ENCODE data around the gene PTPRK. TPM values are rescaled to one million over a fixed set of nuclear protein-coding genes. Genes with fewer than 3 reads are reported as not detected.

PTPRK gene
- under 1 TPM; 0.50 to 0.53 TPM for total RNA-seq

DNA sequence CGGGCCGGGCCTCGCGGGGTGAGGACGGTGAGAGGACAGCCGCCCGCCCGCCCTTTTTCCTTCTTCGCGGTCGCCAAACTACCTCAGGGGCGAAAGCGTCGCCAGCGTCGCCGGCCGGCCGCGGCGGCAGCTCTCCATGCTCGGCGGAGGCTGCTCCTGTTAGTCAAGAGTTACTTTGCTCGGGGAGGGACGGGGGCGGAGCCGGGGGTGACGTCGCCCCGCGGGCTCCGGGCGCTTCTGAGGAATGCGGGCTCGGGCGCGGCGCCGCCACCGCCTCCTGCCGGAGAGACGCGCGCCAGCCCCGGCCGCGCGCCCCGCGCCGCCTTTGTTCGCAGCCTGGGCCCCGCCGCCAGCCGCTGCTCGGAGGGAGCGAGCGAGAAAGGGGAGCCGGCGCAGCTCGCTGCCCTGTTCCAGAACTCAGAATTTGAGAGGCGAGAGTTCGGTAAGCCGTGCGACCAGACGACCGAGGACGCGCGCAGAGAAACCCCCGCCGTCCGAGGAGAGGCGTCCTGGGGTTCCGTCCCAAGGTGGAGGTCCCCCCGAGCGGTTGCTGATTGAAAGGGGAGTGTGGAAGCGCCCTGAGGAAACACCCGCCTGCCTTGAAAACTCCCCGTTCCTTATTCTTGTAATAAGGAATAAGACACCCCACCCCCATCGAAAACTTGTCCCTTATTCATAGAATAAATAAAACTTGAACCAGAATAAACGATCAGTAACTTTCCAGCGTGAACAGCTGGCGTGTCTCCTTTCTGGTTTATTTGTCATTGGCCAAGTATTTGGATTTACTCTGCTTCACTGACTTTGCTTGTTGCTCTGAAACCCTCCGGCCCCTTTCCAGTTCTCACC lies at the start of gene PTPRK:
PTPRK (minus strand) TSS at position 164 of the 846 bp plus-strand sequence. CDS start 241 bp downstream, outside the sequence.
- Mint-ChIP-seq H3K9me3 (no peaks in the 10 kb centered on the region), H3K27ac (no peak within 1 kb of the TSS), H3K36me3 (ENCODE audit: low read depth) (no peaks in the 10 kb centered on the region), H3K4me3 (peak within 1 kb of the TSS; percentile 73), H3K4me1 (peaks cover 22% of the 10 kb centered on the region), H3K27me3 (peaks cover 62% of the 10 kb centered on the region)
- ChIA-PET POLR2A (interaction anchor here (0.5 to 1.2 kb wide), 4 partner anchors 136 to 1253 kb away, joined by 3 to 4 read pairs (median 3); no protein-coding TSS in a partner anchor), CTCF (interaction anchor here (0.6 to 1.6 kb wide), 7 partner anchors 15 to 784 kb away, joined by 3 to 5 read pairs (median 4); no protein-coding TSS in a partner anchor)
- DNase-seq: peak; percentile 89

GRCh38 chr6:128567029-128567428 lies 46.6 kb upstream of the PTPRK start:
- CTCF ChIA-PET: no interaction called here
- no peak overlapping the region for H3K27ac Mint-ChIP-seq
- no peak for DNase-seq
- H3K9me3 Mint-ChIP-seq: no peaks in the 10 kb centered on the region
- H3K27me3 Mint-ChIP-seq: peaks cover 2% of the 10 kb centered on the region
- POLR2A ChIA-PET: no interaction called here
- no peaks in the 10 kb centered on the region for H3K4me1 Mint-ChIP-seq
- no peak overlapping the region for H3K4me3 Mint-ChIP-seq
- H3K36me3 Mint-ChIP-seq (ENCODE audit: low read depth): no peaks in the 10 kb centered on the region

DNA sequence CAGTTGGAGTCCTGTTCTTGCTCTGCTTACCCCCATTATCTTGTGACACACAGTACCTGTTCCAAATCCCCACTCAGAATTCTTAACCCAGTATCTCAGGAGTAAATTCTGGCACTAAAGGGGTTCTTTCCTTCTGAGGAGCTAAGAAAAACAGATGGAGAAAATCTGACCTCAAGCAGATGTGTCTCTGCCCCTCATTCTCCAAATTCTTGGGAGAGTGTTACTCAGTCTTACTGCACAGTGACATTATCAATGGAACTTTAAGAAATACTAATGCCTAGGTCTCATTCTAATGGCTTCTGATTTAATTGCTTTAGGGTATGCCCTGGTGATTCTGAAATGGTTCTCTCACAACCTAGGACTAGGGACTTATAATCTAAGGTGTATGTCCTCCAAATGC lies 40.6 kb upstream of the PTPRK start:
- H3K4me1 Mint-ChIP-seq: no peaks in the 10 kb centered on the region
- H3K27me3 Mint-ChIP-seq: peaks cover 6% of the 10 kb centered on the region
- no peak overlapping the region for H3K4me3 Mint-ChIP-seq
- DNase-seq: no peak
- H3K27ac Mint-ChIP-seq: no peak overlapping the region
- ChIA-PET POLR2A (no interaction called here), CTCF (no interaction called here)
- no peaks in the 10 kb centered on the region for H3K9me3 Mint-ChIP-seq
- H3K36me3 Mint-ChIP-seq (ENCODE audit: low read depth): no peaks in the 10 kb centered on the region

DNA sequence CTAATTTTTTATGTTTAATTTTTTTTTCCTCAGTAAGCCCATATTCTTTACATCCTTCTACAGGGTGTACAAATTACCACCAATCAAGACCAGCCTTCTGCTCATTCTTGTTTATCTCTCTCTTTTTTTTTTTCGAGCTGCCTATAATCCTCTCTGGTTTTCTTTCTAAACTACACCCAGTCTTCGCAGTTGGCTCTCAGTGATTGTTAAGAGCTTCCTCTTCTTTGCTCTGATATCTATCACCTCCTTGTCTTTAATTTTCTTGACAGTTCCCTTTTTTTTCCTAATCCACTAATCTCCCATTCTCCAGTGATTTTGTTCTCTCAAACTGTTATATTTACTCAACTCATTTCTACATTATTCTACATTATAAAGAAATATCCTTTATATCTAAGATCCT lies 38.5 kb upstream of the PTPRK start:
- no peak overlapping the region for H3K4me3 Mint-ChIP-seq
- no peaks in the 10 kb centered on the region for H3K36me3 Mint-ChIP-seq (ENCODE audit: low read depth)
- peaks cover 6% of the 10 kb centered on the region for H3K27me3 Mint-ChIP-seq
- H3K9me3 Mint-ChIP-seq: no peaks in the 10 kb centered on the region
- CTCF ChIA-PET: no interaction called here
- no peak overlapping the region for H3K27ac Mint-ChIP-seq
- no peak for DNase-seq
- POLR2A ChIA-PET: no interaction called here
- H3K4me1 Mint-ChIP-seq: no peaks in the 10 kb centered on the region

DNA sequence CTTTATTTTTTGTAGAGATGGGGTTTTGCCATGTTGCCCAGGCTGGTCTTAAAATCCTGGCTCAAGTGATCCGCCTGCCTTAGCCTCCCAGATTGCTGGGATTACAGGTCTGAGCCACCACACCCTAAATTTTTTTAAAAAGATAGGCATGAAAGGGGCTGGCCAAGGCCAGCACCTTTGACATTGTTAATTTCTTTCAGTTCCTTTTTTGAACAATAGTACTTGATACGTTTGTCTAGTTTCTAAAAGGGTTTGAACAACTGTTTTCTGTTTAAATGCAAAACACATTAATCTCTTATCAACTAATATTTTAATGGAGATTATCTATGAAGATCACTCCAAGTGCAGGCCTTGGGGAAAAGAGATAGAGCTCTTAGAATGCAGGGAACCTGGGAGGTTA lies 37.6 kb upstream of the PTPRK start:
- Mint-ChIP-seq H3K9me3 (no peaks in the 10 kb centered on the region), H3K27me3 (peaks cover 6% of the 10 kb centered on the region), H3K27ac (no peak overlapping the region), H3K36me3 (ENCODE audit: low read depth) (no peaks in the 10 kb centered on the region), H3K4me3 (no peak overlapping the region), H3K4me1 (no peaks in the 10 kb centered on the region)
- ChIA-PET POLR2A (no interaction called here), CTCF (no interaction called here)
- DNase-seq: no peak

GRCh38 chr6:128557081-128557480 lies 36.7 kb upstream of the PTPRK start:
- no peaks in the 10 kb centered on the region for H3K4me1 Mint-ChIP-seq
- H3K27me3 Mint-ChIP-seq: peaks cover 8% of the 10 kb centered on the region
- ChIA-PET POLR2A (no interaction called here), CTCF (no interaction called here)
- no peak overlapping the region for H3K27ac Mint-ChIP-seq
- no peaks in the 10 kb centered on the region for H3K36me3 Mint-ChIP-seq (ENCODE audit: low read depth)
- no peak overlapping the region for H3K4me3 Mint-ChIP-seq
- H3K9me3 Mint-ChIP-seq: no peaks in the 10 kb centered on the region
- no peak for DNase-seq

DNA sequence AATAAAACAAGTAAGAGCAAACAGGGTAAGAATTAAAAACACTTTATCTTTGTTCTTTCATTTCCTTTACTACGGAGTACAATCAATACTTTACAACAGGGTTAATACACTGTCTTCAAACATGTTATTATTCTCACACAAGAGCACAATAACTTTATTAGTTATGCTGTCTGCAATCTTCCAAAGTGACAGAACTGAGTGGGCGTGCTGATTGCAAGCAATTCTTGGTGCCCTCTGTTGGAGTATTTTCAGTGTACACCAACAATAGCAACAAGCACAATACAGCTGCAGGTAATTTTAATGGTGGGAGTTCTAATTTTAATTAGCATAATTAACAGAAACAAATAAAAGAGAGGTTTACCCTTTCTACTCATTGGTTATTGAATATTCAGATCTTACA lies 33.9 kb upstream of the PTPRK start:
- Mint-ChIP-seq H3K27ac (no peak overlapping the region), H3K4me3 (no peak overlapping the region), H3K9me3 (no peaks in the 10 kb centered on the region), H3K4me1 (no peaks in the 10 kb centered on the region), H3K27me3 (peaks cover 7% of the 10 kb centered on the region), H3K36me3 (ENCODE audit: low read depth) (no peaks in the 10 kb centered on the region)
- ChIA-PET POLR2A (no interaction called here), CTCF (no interaction called here)
- no peak for DNase-seq

- Mint-ChIP-seq H3K9me3 (no peaks in the 10 kb centered on the region), H3K27ac (no peak overlapping the region), H3K36me3 (ENCODE audit: low read depth) (no peaks in the 10 kb centered on the region), H3K4me1 (no peaks in the 10 kb centered on the region), H3K4me3 (no peak overlapping the region), H3K27me3 (peaks cover 8% of the 10 kb centered on the region)
- no peak for DNase-seq
- ChIA-PET CTCF (no interaction called here), POLR2A (no interaction called here)
Measured at GRCh38 chr6:128541261-128541660, 20.9 kb upstream of the PTPRK start.

- Mint-ChIP-seq H3K27ac (no peak overlapping the region), H3K4me3 (no peak overlapping the region), H3K4me1 (no peaks in the 10 kb centered on the region), H3K36me3 (ENCODE audit: low read depth) (no peaks in the 10 kb centered on the region), H3K9me3 (no peaks in the 10 kb centered on the region), H3K27me3 (peaks cover 9% of the 10 kb centered on the region)
- POLR2A ChIA-PET: no interaction called here
- CTCF ChIA-PET: no interaction called here
- DNase-seq: no peak
Measured at GRCh38 chr6:128538763-128539162, 18.4 kb upstream of the PTPRK start.

DNA sequence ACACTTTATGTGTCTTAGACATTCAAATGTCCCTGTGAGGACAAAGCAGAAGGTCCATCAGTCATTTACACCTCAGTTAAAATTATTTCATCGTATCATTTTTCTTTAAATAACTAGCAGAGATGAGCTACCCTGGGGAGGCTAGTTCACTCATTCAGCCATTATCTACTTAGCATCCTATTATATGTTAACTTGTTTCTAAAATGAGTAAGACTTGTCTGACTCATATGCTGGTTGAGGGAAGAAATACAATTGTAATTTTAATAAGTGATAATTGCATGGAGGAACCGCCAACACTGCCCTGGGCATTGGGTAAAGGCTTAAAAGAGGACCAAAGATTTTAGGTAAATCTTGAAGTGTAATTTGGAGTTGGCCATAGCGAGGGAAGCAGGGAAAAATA lies 12.4 kb upstream of the PTPRK start:
- POLR2A ChIA-PET: no interaction called here
- H3K9me3 Mint-ChIP-seq: no peaks in the 10 kb centered on the region
- no peak overlapping the region for H3K4me3 Mint-ChIP-seq
- H3K27me3 Mint-ChIP-seq: peaks cover 4% of the 10 kb centered on the region
- CTCF ChIA-PET: no interaction called here
- no peak for DNase-seq
- no peak overlapping the region for H3K27ac Mint-ChIP-seq
- H3K36me3 Mint-ChIP-seq (ENCODE audit: low read depth): no peaks in the 10 kb centered on the region
- H3K4me1 Mint-ChIP-seq: no peaks in the 10 kb centered on the region

DNA sequence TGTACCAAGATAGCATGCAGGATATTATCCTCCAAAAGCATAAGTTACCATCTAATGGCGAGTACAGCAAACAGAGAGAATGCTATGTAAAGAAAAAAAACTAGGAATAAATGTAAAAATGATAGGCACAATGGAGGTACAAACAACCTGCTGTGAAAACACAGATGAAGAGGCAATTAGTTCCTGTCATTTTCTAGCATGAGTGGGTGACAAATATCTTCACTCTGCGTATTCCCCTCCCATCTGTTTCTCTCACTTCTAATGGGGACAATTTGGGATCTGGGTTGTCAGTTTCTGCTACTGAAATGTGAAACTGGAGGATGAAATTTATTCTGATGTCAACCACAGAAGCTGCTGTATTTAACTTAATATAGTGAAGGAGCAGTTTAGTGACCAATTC lies 11.7 kb upstream of the PTPRK start:
- Mint-ChIP-seq H3K4me1 (no peaks in the 10 kb centered on the region), H3K27ac (no peak overlapping the region), H3K4me3 (no peak overlapping the region), H3K9me3 (no peaks in the 10 kb centered on the region), H3K27me3 (peaks cover 6% of the 10 kb centered on the region), H3K36me3 (ENCODE audit: low read depth) (no peaks in the 10 kb centered on the region)
- ChIA-PET CTCF (no interaction called here), POLR2A (no interaction called here)
- no peak for DNase-seq

GRCh38 chr6:128531696-128532095 lies 11.3 kb upstream of the PTPRK start:
- POLR2A ChIA-PET: no interaction called here

DNA sequence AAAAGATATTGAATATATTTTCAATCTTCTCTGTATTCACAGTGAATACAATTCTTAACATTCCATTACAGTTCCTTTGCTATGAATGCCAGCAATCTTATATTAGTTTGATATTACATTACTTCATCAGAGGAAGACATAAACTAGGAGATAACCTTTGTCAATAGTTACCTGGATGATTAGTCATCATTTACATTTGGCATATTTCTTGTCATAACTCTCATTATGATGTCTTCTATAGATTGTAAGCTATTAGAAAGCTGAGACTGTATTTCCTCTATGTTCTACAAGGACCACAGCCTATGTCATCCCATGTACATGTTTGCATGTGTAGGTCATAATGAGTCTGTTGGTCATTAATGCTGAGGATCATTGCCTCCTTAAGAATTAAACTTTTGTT lies 7.8 kb upstream of the PTPRK start:
- H3K9me3 Mint-ChIP-seq: no peaks in the 10 kb centered on the region
- POLR2A ChIA-PET: no interaction called here
- peaks cover 10% of the 10 kb centered on the region for H3K27me3 Mint-ChIP-seq
- no peak for DNase-seq
- no peak overlapping the region for H3K4me3 Mint-ChIP-seq
- no peaks in the 10 kb centered on the region for H3K36me3 Mint-ChIP-seq (ENCODE audit: low read depth)
- CTCF ChIA-PET: no interaction called here
- no peak overlapping the region for H3K27ac Mint-ChIP-seq
- no peaks in the 10 kb centered on the region for H3K4me1 Mint-ChIP-seq

More at GRCh38 chr6:128531696-128532095, 11.3 kb upstream of the PTPRK start:
- Mint-ChIP-seq H3K4me3 (no peak overlapping the region), H3K36me3 (ENCODE audit: low read depth) (no peaks in the 10 kb centered on the region), H3K9me3 (no peaks in the 10 kb centered on the region), H3K27me3 (peaks cover 6% of the 10 kb centered on the region), H3K4me1 (no peaks in the 10 kb centered on the region), H3K27ac (no peak overlapping the region)
- no peak for DNase-seq
- CTCF ChIA-PET: no interaction called here

DNA sequence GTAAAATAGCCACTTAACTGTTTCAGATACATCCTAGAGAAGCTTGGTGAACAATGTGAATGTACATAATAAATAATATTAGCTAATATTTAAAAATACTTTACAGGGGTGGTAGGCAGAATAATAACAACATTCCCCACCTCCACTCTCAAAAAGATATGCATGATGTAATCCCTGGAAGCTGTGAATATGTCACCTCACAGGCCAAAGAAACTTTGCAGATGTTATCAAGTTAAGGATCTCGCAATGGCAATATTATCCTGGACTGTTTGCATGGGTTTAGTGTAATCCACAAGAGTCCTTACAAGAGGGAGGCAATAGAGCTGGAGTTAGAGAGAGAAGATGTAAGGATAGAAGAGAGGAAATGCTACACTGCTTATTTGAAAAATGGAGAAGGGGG lies 7.0 kb upstream of the PTPRK start:
- ChIA-PET POLR2A (no interaction called here), CTCF (no interaction called here)
- DNase-seq: no peak
- Mint-ChIP-seq H3K9me3 (no peaks in the 10 kb centered on the region), H3K27ac (no peak overlapping the region), H3K4me3 (no peak overlapping the region), H3K4me1 (no peaks in the 10 kb centered on the region), H3K36me3 (ENCODE audit: low read depth) (no peaks in the 10 kb centered on the region), H3K27me3 (peaks cover 16% of the 10 kb centered on the region)

All from activated CD4-positive, alpha-beta memory T cell treated with anti-CD3 and anti-CD28 coated beads, Interleukin-2, amount 10 ng/mL, durations not matched to agents 7 days and 5 days (primary cell).